WTC11 (cell line): Measurements from ENCODE around the gene FIGNL2. TPM values are rescaled to one million over a fixed set of nuclear protein-coding genes. Genes with fewer than 3 reads are reported as not detected.

Experiments used
- ATAC-seq: fragments of 200-7000 bp; cut with Tn5 transposase; 2 replicates; pipeline ENCODE4 v1.10.0; 2021; ENCODE audit warnings: mild to moderate bottlenecking, moderate library complexity
- CTCF ChIA-PET: fragments of 300-600 bp; sonication (Branson Sonifier 250); formaldehyde crosslinking; loops from one replicate; lab custom pipeline; 2021; ENCODE audit warnings: antibody characterized with exemption; lab: Charles Lee
- POLR2A ChIA-PET: fragments of 350-600 bp; sonication (Branson Sonifier 250); formaldehyde crosslinking; loops from one replicate; lab custom pipeline; 2021; ENCODE audit warnings: antibody characterized with exemption; lab: Charles Lee
- DNase-seq: peaks from one replicate; pipeline ENCODE4 v3.0.0; 2021; ENCODE audit warnings: low spot score
- H3K27ac Mint-ChIP-seq: 2 replicates; pipeline ENCODE4 v1.8.0; 2021; ENCODE audit warnings: mixed read lengths
- H3K27me3 Mint-ChIP-seq: 2 replicates; pipeline ENCODE4 v1.8.0; 2021; ENCODE audit warnings: low read depth, mild to moderate bottlenecking, moderate library complexity, mixed read lengths
- H3K36me3 Mint-ChIP-seq: 2 replicates; pipeline ENCODE4 v1.8.0; 2021; ENCODE audit warnings: mixed read lengths
- H3K4me1 Mint-ChIP-seq: 2 replicates; pipeline ENCODE4 v1.8.0; 2022; ENCODE audit warnings: mixed read lengths
- H3K4me3 Mint-ChIP-seq: 2 replicates; pipeline ENCODE4 v1.8.0; 2021; ENCODE audit warnings: mild to moderate bottlenecking, moderate library complexity, mixed read lengths
- H3K9me3 Mint-ChIP-seq: 2 replicates; pipeline ENCODE4 v1.8.0; 2021; ENCODE audit warnings: mixed read lengths
- CREM ChIP-seq: sonication (generic); formaldehyde crosslinking; IDR thresholded peaks from 2 replicates; pipeline ENCODE4 v1.8.1; 2022; ENCODE audit warnings: mild to moderate bottlenecking, missing genetic modification reagents, moderate library complexity
- ETV6 ChIP-seq: sonication (generic); formaldehyde crosslinking; IDR thresholded peaks from 2 replicates; pipeline ENCODE4 v1.8.1; 2022; ENCODE audit warnings: mild to moderate bottlenecking, missing genetic modification reagents
- FOXP1 ChIP-seq: sonication (generic); formaldehyde crosslinking; IDR thresholded peaks from 2 replicates; pipeline ENCODE4 v1.8.0; 2022; ENCODE audit warnings: missing genetic modification reagents, mild to moderate bottlenecking, moderate library complexity, borderline replicate concordance
- GTF2I ChIP-seq: fragments of 250-450 bp; sonication (Bioruptor Pico); conservative IDR thresholded peaks from 2 replicates; pipeline ENCODE4 v1.4.0; 2021; ENCODE audit warnings: mild to moderate bottlenecking
- HMGXB4 ChIP-seq: sonication (generic); formaldehyde crosslinking; IDR thresholded peaks from 2 replicates; pipeline ENCODE4 v1.8.1; 2023; ENCODE audit warnings: mild to moderate bottlenecking, moderate library complexity, missing genetic modification reagents
- IRF1 ChIP-seq: sonication (generic); formaldehyde crosslinking; IDR thresholded peaks from 2 replicates; pipeline ENCODE4 v1.8.0; 2023; ENCODE audit warnings: missing genetic modification reagents
- NFE2L1 ChIP-seq: sonication (generic); formaldehyde crosslinking; IDR thresholded peaks from 2 replicates; pipeline ENCODE4 v1.8.1; 2023; ENCODE audit warnings: missing genetic modification reagents
- RORB ChIP-seq: fragments of 250-450 bp; sonication (Bioruptor Pico); IDR thresholded peaks from 2 replicates; pipeline ENCODE4 v1.9.0; 2021; ENCODE audit warnings: mild to moderate bottlenecking
- TEAD4 ChIP-seq: sonication (generic); formaldehyde crosslinking; IDR thresholded peaks from 2 replicates; pipeline ENCODE4 v1.8.0; 2022; ENCODE audit warnings: mild to moderate bottlenecking, missing genetic modification reagents
- TP53 ChIP-seq: sonication (generic); formaldehyde crosslinking; IDR thresholded peaks from 2 replicates; pipeline ENCODE4 v1.8.1; 2023; ENCODE audit warnings: mild to moderate bottlenecking, missing genetic modification reagents
- ZNF121 ChIP-seq: sonication (generic); formaldehyde crosslinking; IDR thresholded peaks from 2 replicates; pipeline ENCODE4 v1.8.0; 2023; ENCODE audit warnings: missing genetic modification reagents
- ZNF263 ChIP-seq: sonication (generic); formaldehyde crosslinking; IDR thresholded peaks from 2 replicates; pipeline ENCODE4 v1.8.1; 2022; ENCODE audit warnings: low read depth, mild to moderate bottlenecking, moderate library complexity, missing genetic modification reagents
- ZNF281 ChIP-seq: sonication (generic); formaldehyde crosslinking; IDR thresholded peaks from 2 replicates; pipeline ENCODE4 v1.8.0; 2023; ENCODE audit warnings: mild to moderate bottlenecking, missing genetic modification reagents
- ZNF396 ChIP-seq: fragments of 250-450 bp; sonication (Bioruptor Pico); IDR thresholded peaks from 2 replicates; pipeline ENCODE4 v1.8.0; 2021; ENCODE audit warnings: mild to moderate bottlenecking, moderate library complexity, borderline replicate concordance
- ZNF416 ChIP-seq: fragments of 250-450 bp; sonication (Bioruptor Pico); IDR thresholded peaks from 2 replicates; pipeline ENCODE4 v1.9.0; 2021; ENCODE audit warnings: mild to moderate bottlenecking, inconsistent platforms
- ZNF423 ChIP-seq: fragments of 250-450 bp; sonication (Bioruptor Pico); IDR thresholded peaks from 2 replicates; pipeline ENCODE4 v2.1.2; 2022; ENCODE audit warnings: mild to moderate bottlenecking, moderate library complexity
- total RNA-seq: library from RNA; stranded (reverse); gene quantifications from 3 replicates; pipeline ENCODE4 v1.2.3, GENCODE V29; 2021
- TF ChIP-seq, protein P1 (sequence below): fragments of 250-450 bp; sonication (Bioruptor Pico); IDR thresholded peaks from 2 replicates; pipeline ENCODE4 v2.1.2; 2022; ENCODE audit warnings: mild to moderate bottlenecking, moderate library complexity
- TF ChIP-seq, protein P2 (sequence below): fragments of 250-450 bp; sonication (Bioruptor Pico); conservative IDR thresholded peaks from 2 replicates; pipeline ENCODE4 v1.9.0; 2021; ENCODE audit warnings: mild to moderate bottlenecking
- TF ChIP-seq, protein P3 (sequence below): sonication (generic); formaldehyde crosslinking; IDR thresholded peaks from 2 replicates; pipeline ENCODE4 v1.8.1; 2022; ENCODE audit warnings: mild to moderate bottlenecking, moderate library complexity, missing genetic modification reagents

The FIGNL2 gene
- total RNA-seq, 1 experiment from 2014 or later, result 9.9 TPM

DNA sequence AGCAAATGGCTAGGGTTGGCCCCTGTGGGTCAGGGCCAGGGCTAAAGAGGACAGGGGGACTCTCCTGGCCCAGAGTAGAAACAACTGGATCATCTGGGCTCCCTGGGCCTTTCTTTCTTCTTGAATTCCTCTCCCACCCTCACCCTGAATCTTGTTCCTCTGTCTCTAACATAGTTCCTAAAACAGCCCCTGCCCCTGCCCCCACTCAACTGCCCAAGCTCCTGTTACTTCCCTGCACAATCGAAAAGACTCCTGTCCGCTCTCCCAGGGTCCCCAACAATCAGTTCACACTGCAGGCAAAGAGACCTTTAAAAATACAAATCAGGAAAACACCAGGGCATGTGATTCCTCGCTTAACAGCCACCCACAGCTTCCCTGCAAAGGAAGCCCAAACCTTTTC, 21.4 kb upstream of the FIGNL2 start:
- H3K9me3 Mint-ChIP-seq, result no peaks in the 10 kb centered on the region
- ChIA-PET CTCF (interaction anchor here (0.7 to 7.2 kb wide), 12 partner anchors 9 to 54 kb away, joined by 3 to 164 read pairs (median 4); partner anchors contain the start of gene FIGNL2), POLR2A (interaction anchor here (0.8 to 1.6 kb wide), 4 partner anchors 14 to 50 kb away, joined by 3 to 4 read pairs (median 4); partner anchors contain the start of genes ANKRD33 and FIGNL2)
- TF ChIP-seq GTF2I (no peak), NFE2L1 (CRISPR knock-in tag) (0 out of 2 replicates have a peak, but pooled peaks have one; percentile 15)
- peak overlapping the region; percentile 69 for H3K4me3 Mint-ChIP-seq
- ATAC-seq (no peak), DNase-seq (no peak)
- H3K4me1 Mint-ChIP-seq, result peaks cover 75% of the 10 kb centered on the region
- no peaks in the 10 kb centered on the region for H3K36me3 Mint-ChIP-seq
- H3K27ac Mint-ChIP-seq, result peak overlapping the region; percentile 13; the same call in 1 of the 2 replicates
- peaks cover 60% of the 10 kb centered on the region for H3K27me3 Mint-ChIP-seq

GRCh38 chr12:51869496-51869865, 21.0 kb upstream of the FIGNL2 start:
- POLR2A ChIA-PET, result interaction anchor here (0.8 to 1.6 kb wide), 4 partner anchors 13 to 55 kb away, joined by 3 to 4 read pairs (median 4); partner anchors contain the start of gene ANKRD33
- Mint-ChIP-seq H3K27ac (no peak overlapping the region), H3K36me3 (no peaks in the 10 kb centered on the region), H3K4me3 (peak overlapping the region; percentile 69), H3K4me1 (peaks cover 79% of the 10 kb centered on the region)
- no peak for TF ChIP-seq TEAD4
- TF ChIP-seq ZNF121 (CRISPR knock-in tag), result 0 out of 2 replicates have a peak, but pooled peaks have one; percentile 44
- no peak for TF ChIP-seq ZNF396 (CRISPR knock-in tag)
- TF ChIP-seq, protein P1, sequence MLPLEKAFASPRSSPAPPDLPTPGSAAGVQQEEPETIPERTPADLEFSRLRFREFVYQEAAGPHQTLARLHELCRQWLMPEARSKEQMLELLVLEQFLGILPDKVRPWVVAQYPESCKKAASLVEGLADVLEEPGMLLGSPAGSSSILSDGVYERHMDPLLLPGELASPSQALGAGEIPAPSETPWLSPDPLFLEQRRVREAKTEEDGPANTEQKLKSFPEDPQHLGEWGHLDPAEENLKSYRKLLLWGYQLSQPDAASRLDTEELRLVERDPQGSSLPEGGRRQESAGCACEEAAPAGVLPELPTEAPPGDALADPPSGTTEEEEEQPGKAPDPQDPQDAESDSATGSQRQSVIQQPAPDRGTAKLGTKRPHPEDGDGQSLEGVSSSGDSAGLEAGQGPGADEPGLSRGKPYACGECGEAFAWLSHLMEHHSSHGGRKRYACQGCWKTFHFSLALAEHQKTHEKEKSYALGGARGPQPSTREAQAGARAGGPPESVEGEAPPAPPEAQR (CRISPR knock-in tag), result no peak
- no peak for TF ChIP-seq ETV6 (CRISPR knock-in tag)
- TF ChIP-seq, protein P2, sequence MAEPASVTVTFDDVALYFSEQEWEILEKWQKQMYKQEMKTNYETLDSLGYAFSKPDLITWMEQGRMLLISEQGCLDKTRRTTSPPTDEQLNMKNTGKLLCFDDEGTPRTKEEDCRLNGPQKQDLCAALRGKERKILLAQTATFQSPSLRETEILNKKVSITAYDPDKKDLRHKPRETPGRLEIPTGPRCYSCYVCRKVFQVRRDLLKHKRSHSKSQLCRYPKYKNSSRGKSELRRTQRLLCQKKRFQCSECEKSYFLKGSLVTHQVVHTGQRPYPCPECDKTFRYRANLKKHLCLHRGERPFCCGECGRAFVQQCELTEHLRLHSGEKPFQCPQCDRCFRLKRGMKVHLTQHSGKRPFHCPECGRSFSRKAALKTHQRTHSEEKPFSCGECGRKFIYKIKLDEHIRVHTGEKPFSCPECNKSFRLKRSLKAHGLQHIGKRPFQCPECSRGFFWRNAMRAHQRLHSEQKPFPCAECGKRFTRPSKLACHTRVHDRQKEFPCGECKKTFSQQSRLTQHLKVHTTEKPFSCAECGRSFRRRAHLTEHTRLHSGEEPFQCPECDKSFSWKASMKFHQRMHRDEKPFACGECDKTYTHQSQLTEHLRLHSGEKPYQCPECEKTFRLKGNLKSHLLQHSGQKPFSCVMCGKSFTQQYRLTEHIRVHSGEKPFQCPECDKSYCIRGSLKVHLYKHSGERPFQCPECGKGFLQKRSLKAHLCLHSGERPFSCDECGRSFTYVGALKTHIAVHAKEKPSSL, result no peak
- TF ChIP-seq ZNF281 (CRISPR knock-in tag), result no peak
- TF ChIP-seq ZNF423 (CRISPR knock-in tag), result no peak
- TF ChIP-seq, all 79 proteins: peak for 1
- ATAC-seq, result peak; percentile 6; the same call in 1 of the 2 replicates
- CTCF ChIA-PET, result interaction anchor here (0.7 to 7.2 kb wide), 10 partner anchors 9 to 53 kb away, joined by 3 to 164 read pairs (median 6); partner anchors contain the start of gene FIGNL2
- DNase-seq, result no peak
- peaks cover 64% of the 10 kb centered on the region for H3K27me3 Mint-ChIP-seq
- H3K9me3 Mint-ChIP-seq, result no peaks in the 10 kb centered on the region

- ChIA-PET CTCF (interaction anchor here (1.1 to 7.2 kb wide), 8 partner anchors 9 to 53 kb away, joined by 3 to 164 read pairs (median 6); partner anchors contain the start of gene FIGNL2), POLR2A (interaction anchor here (0.8 to 1.6 kb wide), 4 partner anchors 13 to 55 kb away, joined by 3 to 4 read pairs (median 4); partner anchors contain the start of gene ANKRD33)
- no peaks in the 10 kb centered on the region for H3K9me3 Mint-ChIP-seq
- peak; percentile 58 for DNase-seq
- peaks cover 77% of the 10 kb centered on the region for H3K4me1 Mint-ChIP-seq
- peaks cover 64% of the 10 kb centered on the region for H3K27me3 Mint-ChIP-seq
- peak overlapping the region; percentile 78 for H3K4me3 Mint-ChIP-seq
- no peaks in the 10 kb centered on the region for H3K36me3 Mint-ChIP-seq
- peak; percentile 4 for ATAC-seq
- no peak overlapping the region for H3K27ac Mint-ChIP-seq
- TF ChIP-seq ZNF416 (CRISPR knock-in tag) (no peak), IRF1 (CRISPR knock-in tag) (no peak), ZNF121 (CRISPR knock-in tag) (peak; percentile 95), HMGXB4 (CRISPR knock-in tag) (0 out of 2 replicates have a peak, but pooled peaks have one; percentile 23), ETV6 (CRISPR knock-in tag) (peak; percentile 25), TP53 (CRISPR knock-in tag) (no peak; the same call in 1 of the 2 replicates), CREM (CRISPR knock-in tag) (0 out of 2 replicates have a peak, but pooled peaks have one; percentile 51), RORB (CRISPR knock-in tag) (no peak), FOXP1 (CRISPR knock-in tag) (peak; percentile 62; the same call in 1 of the 2 replicates), ZNF263 (CRISPR knock-in tag) (peak; percentile 69; the same call in 1 of the 2 replicates)
- TF ChIP-seq, protein P3, sequence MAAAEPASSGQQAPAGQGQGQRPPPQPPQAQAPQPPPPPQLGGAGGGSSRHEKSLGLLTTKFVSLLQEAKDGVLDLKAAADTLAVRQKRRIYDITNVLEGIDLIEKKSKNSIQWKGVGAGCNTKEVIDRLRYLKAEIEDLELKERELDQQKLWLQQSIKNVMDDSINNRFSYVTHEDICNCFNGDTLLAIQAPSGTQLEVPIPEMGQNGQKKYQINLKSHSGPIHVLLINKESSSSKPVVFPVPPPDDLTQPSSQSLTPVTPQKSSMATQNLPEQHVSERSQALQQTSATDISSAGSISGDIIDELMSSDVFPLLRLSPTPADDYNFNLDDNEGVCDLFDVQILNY (CRISPR knock-in tag), result 0 out of 2 replicates have a peak, but pooled peaks have one; percentile 37
Observed at GRCh38 chr12:51868821-51869495, 20.4 kb upstream of the FIGNL2 start.
